ENCODE measurements around the gene REEP3. TPM values are rescaled to one million over a fixed set of nuclear protein-coding genes. Genes with fewer than 3 reads are reported as not detected.

Gene REEP3
- total RNA-seq, 1 experiment from 2014 or later = 21.7 TPM

DNA sequence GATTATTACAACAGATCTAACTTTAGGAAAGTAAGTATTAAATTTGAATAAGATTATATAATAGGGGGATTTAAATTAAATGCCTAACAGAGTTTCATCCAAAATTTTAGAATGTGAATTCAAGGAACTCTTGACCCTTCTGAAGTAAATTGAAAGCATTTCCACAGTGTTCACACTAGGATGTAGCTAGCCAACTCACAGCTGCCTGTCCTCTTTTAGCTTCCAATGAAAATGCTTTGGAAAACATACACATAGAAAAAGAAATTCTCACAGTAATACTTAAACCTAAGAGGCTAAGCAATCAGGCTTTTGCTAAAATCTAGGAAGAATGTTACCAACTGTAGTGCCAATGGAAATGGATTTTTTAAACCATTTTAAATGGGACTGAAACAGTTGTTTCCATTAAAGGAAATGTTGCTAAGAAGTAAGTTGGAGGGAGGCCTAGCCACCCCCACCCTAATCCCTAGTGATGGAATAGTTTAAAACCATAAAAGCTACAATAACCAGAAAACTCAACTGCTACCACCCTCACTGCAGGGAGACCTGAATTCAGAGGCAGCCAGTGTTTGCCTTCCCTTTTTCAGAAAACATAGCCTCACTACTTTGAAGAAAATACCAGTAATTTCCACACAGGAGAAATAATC lies 58.3 kb downstream of the REEP3 start:
- no peak for DNase-seq (ENCODE audit: low spot score)
- in situ Hi-C loops (cut with HindIII; ENCODE audit: low sequenced_read_pairs) = no loop called here

DNA sequence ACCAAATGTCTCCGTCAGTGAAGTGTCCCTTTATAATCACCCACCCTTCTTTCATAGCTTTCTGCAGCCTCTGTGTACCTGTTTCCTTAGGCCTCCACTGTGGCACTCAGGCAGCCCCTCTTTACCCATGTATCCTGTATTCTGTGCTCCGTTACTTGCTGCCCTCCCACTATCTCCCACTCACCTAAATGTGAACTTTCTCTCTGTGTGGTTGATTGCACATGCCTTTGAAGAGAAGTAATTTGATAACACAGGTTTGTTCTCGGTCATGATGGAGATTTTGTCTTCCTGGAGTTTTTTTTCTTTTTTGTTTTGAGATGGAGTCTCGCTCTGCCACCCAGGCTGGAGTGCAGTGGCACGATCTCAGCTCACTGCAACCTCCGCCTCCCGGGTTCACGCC lies 61.5 kb downstream of the REEP3 start:
- in situ Hi-C loops (cut with HindIII; ENCODE audit: low sequenced_read_pairs) = no loop called here
- DNase-seq (ENCODE audit: low spot score) = no peak

DNA sequence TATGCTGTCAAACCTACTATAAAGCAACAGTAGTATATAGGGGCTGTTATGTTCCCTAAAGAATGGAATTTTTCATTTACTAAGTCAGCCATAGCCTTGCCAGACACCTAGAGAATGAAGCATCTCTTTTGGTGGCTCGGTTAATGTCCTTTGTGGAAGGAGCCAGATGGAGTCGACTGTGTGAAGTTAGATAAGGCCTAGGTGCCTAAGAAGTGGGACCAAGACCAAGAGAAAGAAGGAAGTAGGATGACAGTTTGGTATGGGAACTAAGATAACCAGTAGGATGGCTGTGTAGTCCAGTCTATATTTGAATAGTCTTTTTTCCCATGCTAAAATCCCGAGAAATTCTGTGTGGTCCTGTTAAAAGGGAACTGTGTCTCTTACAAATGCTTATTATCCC lies 62.2 kb downstream of the REEP3 start:
- DNase-seq (ENCODE audit: low spot score) = peak; percentile 44
- in situ Hi-C loops (cut with HindIII; ENCODE audit: low sequenced_read_pairs) = no loop called here

DNA sequence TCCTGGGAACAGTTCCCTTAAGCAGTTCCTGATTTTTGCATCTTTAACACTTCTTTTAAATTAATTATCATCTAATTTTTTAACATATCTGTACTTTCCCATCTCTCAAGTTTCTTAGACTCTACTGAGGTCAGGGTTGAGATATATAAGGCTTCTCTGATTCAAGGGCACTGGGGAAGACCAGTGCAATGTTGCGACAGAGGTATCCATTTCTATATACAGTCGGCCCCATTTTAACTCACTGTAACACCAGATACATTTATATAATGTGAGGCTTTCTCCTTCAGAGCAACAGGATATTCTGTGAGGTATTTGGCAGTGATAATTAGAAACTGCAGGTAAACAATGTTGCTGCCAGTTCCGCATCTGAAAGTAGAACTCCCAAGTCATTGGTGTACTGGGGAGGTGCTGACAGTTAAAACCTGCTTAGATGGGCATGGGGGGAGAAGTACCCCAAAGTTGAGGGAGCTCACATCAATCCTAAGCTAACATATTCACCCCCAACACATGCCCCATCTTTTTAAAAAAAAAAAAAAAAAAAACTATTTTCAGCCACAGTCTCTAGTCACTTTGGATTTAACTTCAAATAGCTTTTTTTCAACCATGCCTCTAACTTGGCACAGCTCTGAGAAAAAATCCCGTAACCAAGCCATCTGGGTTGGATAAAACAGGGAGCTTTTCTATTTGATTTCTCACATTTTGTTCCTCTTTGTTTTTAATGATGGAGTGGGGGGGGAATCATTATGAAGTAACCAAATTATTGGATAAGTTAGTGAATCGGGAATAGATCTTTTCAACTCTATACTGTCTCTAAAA lies 62.9 kb downstream of the REEP3 start:
- in situ Hi-C loops (cut with HindIII; ENCODE audit: low sequenced_read_pairs) = no loop called here
- DNase-seq (ENCODE audit: low spot score) = peak; percentile 91

DNA sequence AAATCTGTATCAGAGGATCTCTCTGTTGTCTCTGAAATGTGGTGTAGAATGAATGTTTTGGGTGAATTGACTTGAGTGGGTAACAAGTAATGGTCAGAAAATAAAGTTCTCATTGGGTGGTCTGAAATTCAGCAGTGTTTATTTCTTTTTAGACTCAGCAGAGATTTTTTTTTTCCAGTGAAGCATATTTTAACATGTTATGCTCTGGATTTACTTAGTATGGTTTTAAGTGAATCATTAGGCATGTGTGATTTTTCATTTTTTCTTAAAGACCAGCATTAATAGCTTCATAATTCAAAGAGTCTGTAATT lies 63.5 kb downstream of the REEP3 start:
- in situ Hi-C loops (cut with HindIII; ENCODE audit: low sequenced_read_pairs) = no loop called here
- no peak for DNase-seq (ENCODE audit: low spot score)

DNA sequence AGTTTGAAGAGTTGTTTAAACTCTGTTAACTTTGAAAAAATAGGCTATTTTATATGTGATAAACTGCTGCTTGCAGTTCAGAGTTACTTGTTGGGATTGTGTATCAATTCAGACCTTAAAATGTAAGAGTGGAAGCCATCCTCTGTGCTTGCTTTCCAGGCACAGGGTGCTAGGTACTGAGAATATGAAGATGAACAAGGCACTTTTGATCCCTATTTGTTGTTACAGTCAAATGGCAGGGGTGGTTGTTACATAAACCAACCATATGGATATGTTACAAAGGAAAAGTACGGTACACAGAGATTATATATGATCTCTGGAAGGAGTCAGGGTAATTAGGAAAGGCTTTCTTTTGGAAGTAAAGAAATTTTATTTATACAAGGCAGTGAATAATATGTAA lies 63.8 kb downstream of the REEP3 start:
- in situ Hi-C loops (cut with HindIII; ENCODE audit: low sequenced_read_pairs) = no loop called here
- peak; percentile 47 for DNase-seq (ENCODE audit: low spot score)

DNA sequence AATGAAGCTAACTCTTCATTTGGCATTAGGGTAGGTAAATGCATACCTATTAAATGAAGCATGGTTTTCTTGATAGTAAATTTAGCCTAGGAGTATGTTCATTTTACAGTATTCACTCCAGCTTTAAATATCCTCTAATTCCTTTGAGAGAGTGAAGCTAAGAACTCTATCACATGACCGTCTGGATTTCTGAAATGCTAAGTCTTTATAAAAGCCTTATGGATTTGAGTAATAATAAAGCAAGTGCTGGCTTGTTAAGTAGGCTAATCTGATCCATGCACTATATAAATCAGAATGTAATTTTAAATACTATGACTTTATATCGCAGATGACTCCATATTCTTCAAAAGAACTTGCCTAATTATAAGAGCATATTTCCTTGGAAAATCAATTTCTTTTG lies 64.8 kb downstream of the REEP3 start:
- in situ Hi-C loops (cut with HindIII; ENCODE audit: low sequenced_read_pairs) = no loop called here

DNA sequence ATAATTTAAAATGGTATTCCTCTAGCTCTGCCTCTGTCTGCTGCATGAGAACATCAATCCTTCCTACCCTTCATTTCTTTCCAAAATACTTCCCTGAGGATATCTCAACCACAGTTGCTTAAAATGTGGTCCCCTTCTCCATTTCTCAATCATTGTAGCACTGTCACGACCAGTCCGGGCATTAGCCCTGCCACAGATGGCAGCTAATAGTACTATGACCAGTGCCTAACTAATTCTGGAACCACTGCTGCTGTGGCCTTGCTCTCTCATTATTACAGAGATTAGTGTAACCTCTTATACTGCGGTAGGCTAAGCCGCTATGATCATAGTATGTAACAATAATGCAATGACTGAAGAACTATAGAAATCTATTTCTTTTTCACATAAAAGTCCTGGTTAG lies 66.0 kb downstream of the REEP3 start:
- in situ Hi-C loops (cut with HindIII; ENCODE audit: low sequenced_read_pairs) = no loop called here

More for the DNA sequence above, 64.8 kb downstream of the REEP3 start:
- DNase-seq (ENCODE audit: low spot score) = peak; percentile 41

DNA sequence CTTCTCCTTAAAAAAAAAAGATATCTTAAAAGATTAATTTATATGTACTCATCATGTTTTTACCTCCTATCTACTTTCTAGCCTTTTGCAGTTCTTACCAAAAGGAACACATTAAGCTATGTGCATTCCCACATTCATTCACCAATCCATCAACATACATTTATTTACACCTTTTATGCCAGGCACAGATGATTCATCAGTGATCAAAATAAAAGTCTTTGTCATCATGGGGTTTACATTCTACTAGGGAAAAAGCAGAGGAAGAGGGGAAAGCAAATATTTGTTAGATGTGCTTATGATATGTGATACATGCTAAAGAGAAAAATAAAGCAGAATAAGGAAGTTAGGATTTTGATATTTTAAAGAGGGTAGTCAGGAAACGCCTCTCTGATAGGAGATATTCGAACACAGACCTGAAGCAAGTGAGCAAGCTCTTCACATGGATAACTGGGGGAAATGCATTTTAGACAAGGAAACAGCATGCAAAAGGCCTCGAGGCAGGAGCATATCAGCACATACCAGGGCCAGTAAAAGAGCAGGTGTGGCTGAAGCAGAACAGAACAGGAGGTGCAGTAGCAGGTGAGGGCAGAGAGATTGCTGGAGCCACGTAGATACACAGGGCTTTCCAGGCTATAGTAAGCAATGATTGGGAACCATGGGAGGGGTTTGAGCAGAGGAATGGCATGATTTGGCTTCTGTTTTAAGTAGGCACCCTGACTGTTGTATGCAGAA lies 67.4 kb downstream of the REEP3 start:
- peak; percentile 75 for DNase-seq (ENCODE audit: low spot score)

More for the DNA sequence above, 66.0 kb downstream of the REEP3 start:
- peak; percentile 71 for DNase-seq (ENCODE audit: low spot score)

DNA sequence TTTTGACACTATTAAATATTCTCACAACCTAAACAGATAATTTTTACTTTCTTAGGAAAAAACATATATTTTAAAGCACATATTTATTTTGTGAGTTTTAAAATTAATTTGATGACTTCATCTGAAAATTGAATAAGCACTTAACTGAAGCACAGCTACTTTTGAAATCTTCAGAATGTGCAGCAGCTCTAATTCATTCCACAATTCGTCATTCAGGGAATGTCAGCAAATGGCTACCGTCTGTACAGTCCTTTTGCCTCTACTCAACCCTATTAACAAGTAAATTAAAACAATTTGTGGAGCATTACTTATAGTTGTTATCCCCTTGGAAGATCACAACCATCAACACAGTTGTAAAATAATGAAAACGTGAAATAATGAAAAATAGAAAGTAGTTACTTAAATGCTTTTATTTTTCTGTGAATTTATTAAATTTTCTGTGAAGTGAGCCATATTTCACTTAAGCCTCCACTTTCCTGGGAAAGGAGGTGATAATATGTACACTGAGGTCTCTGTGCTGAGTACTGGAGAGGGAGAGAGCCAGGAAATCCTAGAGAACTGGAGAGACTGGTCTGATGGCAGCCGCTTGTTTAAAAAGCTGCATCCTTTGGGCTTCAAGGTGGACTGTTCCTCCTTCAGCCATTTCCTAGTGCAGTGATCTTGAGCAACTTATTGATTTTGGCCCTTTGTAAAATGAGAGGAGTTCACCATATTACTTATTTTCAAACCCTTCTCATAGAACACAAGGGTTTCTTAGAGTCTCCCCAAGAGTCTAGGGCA lies 70.6 kb downstream of the REEP3 start:
- DNase-seq (ENCODE audit: low spot score) = peak; percentile 68
- in situ Hi-C loops (cut with HindIII; ENCODE audit: low sequenced_read_pairs) = no loop called here

More for the DNA sequence above, 67.4 kb downstream of the REEP3 start:
- in situ Hi-C loops (cut with HindIII; ENCODE audit: low sequenced_read_pairs) = no loop called here

DNA sequence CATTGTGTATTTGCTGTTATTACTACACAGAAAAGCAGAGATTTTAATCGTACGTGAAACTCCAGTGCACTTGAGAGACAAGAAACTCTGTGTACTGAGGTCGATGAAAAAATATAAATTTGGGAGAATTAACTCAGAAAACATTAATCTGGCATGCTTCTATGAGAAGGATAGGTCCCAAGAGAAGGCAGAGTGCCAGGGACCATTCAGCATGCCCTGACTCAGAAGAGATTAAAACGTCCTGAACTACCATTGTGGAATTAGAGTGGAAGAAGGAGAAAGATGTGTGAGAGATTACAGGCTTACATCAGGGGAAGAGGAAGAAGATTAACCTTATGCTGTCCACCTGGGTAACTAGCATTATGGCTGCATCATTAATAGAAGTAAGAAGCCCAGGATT lies 72.4 kb downstream of the REEP3 start:
- DNase-seq (ENCODE audit: low spot score) = peak; percentile 80
- in situ Hi-C loops (cut with HindIII; ENCODE audit: low sequenced_read_pairs) = no loop called here

DNA sequence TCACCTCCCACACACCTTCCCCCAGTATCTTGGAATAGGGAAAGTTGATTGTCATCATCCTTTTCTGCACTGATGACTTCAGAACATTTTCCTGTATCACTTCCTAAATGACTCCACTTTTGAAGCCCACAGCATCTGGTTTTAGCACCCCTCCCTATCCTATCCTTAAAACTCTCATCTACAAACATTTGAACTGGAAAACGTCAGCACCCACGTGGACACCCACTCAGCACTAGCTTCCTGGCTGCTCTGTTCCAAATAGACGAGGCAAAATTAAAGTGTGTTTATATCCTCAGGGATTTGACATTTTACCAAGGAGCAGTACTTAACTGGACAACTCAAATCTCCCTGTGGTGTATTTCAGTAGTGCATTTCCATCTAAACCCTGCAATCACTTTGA lies 73.9 kb downstream of the REEP3 start:
- in situ Hi-C loops (cut with HindIII; ENCODE audit: low sequenced_read_pairs) = no loop called here
- peak; percentile 29 for DNase-seq (ENCODE audit: low spot score)

DNA sequence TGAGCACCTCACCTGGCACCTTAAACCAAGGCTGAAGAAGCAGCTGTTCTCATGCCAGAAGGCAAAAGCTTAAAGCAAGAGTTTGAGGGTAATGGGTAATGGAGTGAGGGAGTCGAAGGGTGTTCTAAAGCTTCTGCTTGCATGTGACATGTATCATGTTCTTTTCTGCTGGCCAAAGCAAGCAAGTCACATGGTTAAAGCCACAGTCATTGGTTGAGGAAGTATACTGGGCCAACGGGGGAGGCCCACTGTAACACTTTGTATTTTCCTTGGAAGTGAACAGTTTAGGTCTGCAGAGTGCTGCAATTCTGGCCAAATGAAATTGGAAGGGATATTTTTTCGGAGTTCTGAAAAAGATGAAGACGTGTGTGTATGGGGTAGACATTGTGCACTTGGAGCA lies 75.7 kb downstream of the REEP3 start:
- in situ Hi-C loops (cut with HindIII; ENCODE audit: low sequenced_read_pairs) = no loop called here
- DNase-seq (ENCODE audit: low spot score) = no peak

DNA sequence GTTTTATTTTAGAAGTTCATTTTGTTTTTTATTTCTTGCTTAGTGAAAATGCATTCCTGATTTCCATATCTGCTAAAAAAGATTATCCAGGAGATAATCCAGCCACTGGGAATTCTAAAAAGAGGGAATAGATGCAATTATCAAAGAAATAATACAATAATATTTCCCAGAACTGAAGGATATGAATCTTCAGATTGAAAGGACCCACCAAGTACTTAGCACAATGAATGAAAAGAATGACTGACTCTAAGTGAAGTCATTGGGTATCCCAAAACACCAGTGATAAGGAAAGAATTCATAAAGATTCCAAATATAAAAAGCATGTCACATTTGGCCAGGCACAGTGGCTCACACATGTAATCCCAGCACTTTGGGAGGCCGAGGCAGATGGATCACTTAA lies 79.3 kb downstream of the REEP3 start:
- in situ Hi-C loops (cut with HindIII; ENCODE audit: low sequenced_read_pairs) = no loop called here
- DNase-seq (ENCODE audit: low spot score) = no peak

DNA sequence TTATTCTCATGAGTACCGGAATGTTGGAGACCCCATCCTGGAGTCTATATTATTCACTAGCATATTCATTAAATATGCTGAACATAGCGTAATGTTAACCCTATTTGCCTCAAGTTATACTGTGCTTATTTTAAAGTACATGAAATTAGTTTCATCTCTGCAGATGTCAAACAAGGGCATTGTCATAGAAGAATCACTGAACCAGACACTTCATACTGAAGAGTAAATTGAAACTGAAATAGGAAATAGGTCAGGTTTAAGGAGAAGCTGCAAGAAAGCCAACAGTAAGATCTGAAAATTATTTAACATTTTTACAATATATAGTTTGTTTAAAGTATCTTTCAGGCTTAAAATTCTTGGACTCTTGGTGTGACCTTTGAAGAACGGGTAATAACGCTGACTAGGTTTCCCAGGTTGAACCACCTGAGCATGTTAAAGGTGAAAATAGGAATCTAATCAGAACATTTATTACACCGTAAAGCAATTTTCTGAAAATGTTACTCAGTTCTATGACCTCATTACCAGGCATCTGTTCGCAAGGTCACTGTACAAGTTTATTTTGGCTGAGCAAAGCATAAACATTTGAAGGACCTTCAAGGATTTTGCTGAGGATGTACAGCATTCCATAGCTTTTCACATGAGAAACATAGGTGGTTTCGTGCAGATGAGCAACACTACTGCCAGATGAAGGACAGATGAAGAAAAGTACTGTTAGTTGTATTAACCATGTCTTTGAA lies 82.7 kb downstream of the REEP3 start:
- DNase-seq (ENCODE audit: low spot score) = peak; percentile 39
- in situ Hi-C loops (cut with HindIII; ENCODE audit: low sequenced_read_pairs) = no loop called here

DNA sequence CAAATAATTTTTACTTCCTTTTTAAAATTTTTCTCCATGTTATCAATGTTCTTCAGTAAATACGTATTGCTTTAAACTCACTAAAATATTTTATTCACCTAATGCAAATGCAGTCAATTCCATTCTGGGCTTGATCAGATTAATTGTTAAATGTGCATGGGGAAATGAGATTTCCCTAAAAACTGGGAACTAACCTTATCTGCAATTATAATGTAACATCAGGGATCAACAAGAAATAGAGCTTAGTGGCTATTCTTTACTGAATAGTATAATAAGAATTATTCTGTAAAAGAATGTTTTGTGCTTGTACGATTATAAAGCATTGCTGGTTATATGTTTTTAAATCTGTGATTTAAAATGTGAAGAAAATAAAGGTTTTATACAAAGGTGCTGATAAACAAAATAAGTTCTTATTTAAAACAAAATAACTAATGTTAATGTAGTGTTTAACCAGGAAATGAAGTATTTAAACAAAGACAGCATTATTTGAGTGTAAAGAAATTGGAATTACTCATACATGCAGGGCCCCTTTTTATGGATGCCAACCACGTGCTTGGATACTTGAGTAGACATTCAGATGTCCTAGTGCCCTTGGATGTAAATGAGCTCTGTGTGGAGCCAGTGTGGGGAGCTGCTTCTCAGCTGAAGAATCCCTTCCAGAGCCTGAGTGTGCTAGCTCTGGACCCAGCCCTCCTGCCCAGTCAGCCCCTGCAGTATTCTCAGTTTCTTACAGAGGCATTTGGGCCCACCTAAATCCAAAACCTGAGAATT lies 84.2 kb downstream of the REEP3 start:
- peak; percentile 70 for DNase-seq (ENCODE audit: low spot score)
- in situ Hi-C loops (cut with HindIII; ENCODE audit: low sequenced_read_pairs) = no loop called here

DNA sequence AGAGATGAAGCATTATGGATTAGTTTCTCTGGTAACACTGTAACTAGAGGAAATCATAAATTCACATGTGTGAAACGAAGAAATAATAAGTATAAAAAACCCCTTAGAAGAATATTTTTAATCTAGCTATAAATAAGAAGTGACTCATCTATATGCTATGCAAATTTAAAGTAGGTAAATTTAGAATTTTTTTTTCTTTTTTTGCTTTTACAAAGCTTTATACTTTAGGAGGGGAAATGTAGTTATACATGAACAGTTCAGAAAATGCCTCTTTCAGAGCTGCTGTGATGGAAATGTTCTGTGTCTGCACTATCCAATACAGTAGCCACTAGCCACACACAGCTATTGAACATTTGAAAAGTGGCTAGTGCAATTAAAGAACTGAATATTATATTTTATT lies 87.3 kb downstream of the REEP3 start:
- no peak for DNase-seq (ENCODE audit: low spot score)
- in situ Hi-C loops (cut with HindIII; ENCODE audit: low sequenced_read_pairs) = no loop called here

DNA sequence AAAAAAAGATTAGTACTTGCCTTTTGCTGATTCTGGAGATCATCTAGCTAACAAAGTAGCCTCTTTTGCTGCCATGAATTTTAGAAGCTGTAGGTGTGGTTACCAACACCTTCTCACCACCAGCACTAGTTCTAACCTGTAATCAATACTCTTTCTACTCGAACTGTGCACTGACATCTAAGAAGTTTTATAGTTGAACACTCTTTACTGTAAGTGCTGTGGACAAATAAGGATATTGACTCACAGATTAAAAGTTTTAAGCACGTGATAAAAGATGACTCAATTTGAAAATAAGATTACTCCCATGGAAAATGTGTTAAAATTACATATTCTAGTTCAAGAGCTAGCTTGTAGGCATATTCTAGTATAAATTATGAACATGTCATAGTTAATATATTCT lies 89.9 kb downstream of the REEP3 start:
- in situ Hi-C loops (cut with HindIII; ENCODE audit: low sequenced_read_pairs) = no loop called here
- no peak for DNase-seq (ENCODE audit: low spot score)
